Activated CD4-positive, alpha-beta T cell treated with anti-CD3 and anti-CD28 coated beads, Interleukin-2, amount 50 U/mL, for 16 hours (primary cell): ENCODE results near the gene CYP3A4.

Source experiments
- DNase-seq: peaks from one replicate; pipeline ENCODE4 v3.0.0-alpha.2; 2020

CYP3A4 gene

GRCh38 chr7:99720800-99721595 lies 63.0 kb downstream of the CYP3A4 start:
- no peak for DNase-seq

GRCh38 chr7:99719996-99720769 lies 63.8 kb downstream of the CYP3A4 start:
- no peak for DNase-seq

GRCh38 chr7:99713995-99714570 lies 69.9 kb downstream of the CYP3A4 start:
- no peak for DNase-seq

GRCh38 chr7:99709838-99710578 lies 74.0 kb downstream of the CYP3A4 start:
- no peak for DNase-seq

- DNase-seq, result no peak
Measured at GRCh38 chr7:99709260-99709659, 74.7 kb downstream of the CYP3A4 start.

- DNase-seq, result no peak
Measured at GRCh38 chr7:99707096-99707495, 76.9 kb downstream of the CYP3A4 start.
